GM18511 (cell line): ENCODE measurements around the gene SCN10A.

ENCODE experiments used
- ATAC-seq: cut with Tn5 transposase; IDR thresholded peaks from one replicate; pipeline ENCODE4 v1.9.1; 2021; ENCODE audit warnings: mild to moderate bottlenecking, moderate library complexity; ENCODE audit not compliant: unreplicated experiment

The SCN10A gene

GRCh38 chr3:38782148-38782547, 33.9 kb downstream of the SCN10A start:
- ATAC-seq, result no peak

- no peak for ATAC-seq
Observed at GRCh38 chr3:38773528-38773927, 42.5 kb downstream of the SCN10A start.

GRCh38 chr3:38763569-38763968, 52.4 kb downstream of the SCN10A start:
- ATAC-seq, result no peak

GRCh38 chr3:38758557-38758956, 57.5 kb downstream of the SCN10A start:
- no peak for ATAC-seq

- no peak for ATAC-seq
Observed at GRCh38 chr3:38757721-38758120, 58.3 kb downstream of the SCN10A start.

- ATAC-seq, result no peak
Observed at GRCh38 chr3:38756892-38757291, 59.1 kb downstream of the SCN10A start.

- no peak for ATAC-seq
Observed at GRCh38 chr3:38755130-38755529, 60.9 kb downstream of the SCN10A start.

GRCh38 chr3:38746641-38747040, 69.4 kb downstream of the SCN10A start:
- no peak for ATAC-seq

- no peak for ATAC-seq
Observed at GRCh38 chr3:38743043-38743442, 73.0 kb downstream of the SCN10A start.

- ATAC-seq, result no peak
Observed at GRCh38 chr3:38742550-38742949, 73.5 kb downstream of the SCN10A start.

GRCh38 chr3:38740537-38740936, 75.5 kb downstream of the SCN10A start:
- no peak for ATAC-seq

- no peak for ATAC-seq
Observed at GRCh38 chr3:38739931-38740330, 76.1 kb downstream of the SCN10A start.

- ATAC-seq, result no peak
Observed at GRCh38 chr3:38739396-38739689, 76.7 kb downstream of the SCN10A start.

- no peak for ATAC-seq
Observed at GRCh38 chr3:38738630-38739395, 77.2 kb downstream of the SCN10A start.

- no peak for ATAC-seq
Observed at GRCh38 chr3:38731522-38731921, 84.5 kb downstream of the SCN10A start.

- ATAC-seq, result no peak
Observed at GRCh38 chr3:38730281-38730680, 85.7 kb downstream of the SCN10A start.

GRCh38 chr3:38728008-38728407, 88.0 kb downstream of the SCN10A start:
- no peak for ATAC-seq

- ATAC-seq, result no peak
Observed at GRCh38 chr3:38726751-38727150, 89.3 kb downstream of the SCN10A start.

GRCh38 chr3:38725726-38726419, 90.1 kb downstream of the SCN10A start:
- ATAC-seq, result no peak

GRCh38 chr3:38724392-38724736, 91.7 kb downstream of the SCN10A start:
- ATAC-seq, result no peak

- no peak for ATAC-seq
Observed at GRCh38 chr3:38723569-38724391, 92.2 kb downstream of the SCN10A start.
